K562 (cell line): Measurements from ENCODE around the gene GALNT16. TPM values are rescaled to one million over a fixed set of nuclear protein-coding genes. Genes with fewer than 3 reads are reported as not detected.

Experiments used
- SIRT6 ChIP-seq: IDR thresholded peaks from one replicate; pipeline ENCODE4 v1.6.1; 2012; ENCODE audit warnings: low read depth, mild to moderate bottlenecking, control low read depth, inconsistent platforms, low read length, moderate library complexity
- TEAD4 ChIP-seq, 2 experiments: sonication (generic) in 1 of 2; formaldehyde crosslinking in 1 of 2; IDR thresholded peaks; 2 replicates each; pipeline versions ENCODE4 v1.6.1 to v1.8.0; 2012 to 2022; ENCODE audit warnings: borderline replicate concordance in 1 of 2, inconsistent platforms in 1 of 2, low read length in 1 of 2, mild to moderate bottlenecking in 1 of 2, missing genetic modification reagents in 1 of 2
- ZNF124 ChIP-seq: sonication (generic); formaldehyde crosslinking; IDR thresholded peaks from 2 replicates; pipeline ENCODE4 v1.8.1; 2022; ENCODE audit warnings: missing genetic modification reagents
- polyA plus RNA-seq, 8 experiments: library from polyadenylated mRNA; depleted of rRNA in 4 of 8; stranded (reverse) in 5 of 8; unstranded in 3 of 8; fragments of >200 nt; fragmentation: Nextera tagmentation in 2 of 8; fragmentation: Illumina TruSeq in 1 of 8; extraction: Ambion mirVana in 2 of 8; extraction: Trizol in 1 of 8; gene quantifications; 2 replicates each; pipeline versions ENCODE4 v1.2.1 to v1.2.3, GENCODE V29; 2011 to 2014; ENCODE audit warnings: inconsistent platforms in 1 of 8, missing spikeins in 1 of 8
- total RNA-seq, 7 experiments: library from RNA; depleted of rRNA in 6 of 7; stranded (reverse); fragments of >200 nt in 6 of 7; fragmentation: Illumina TruSeq in 2 of 7; extraction: Trizol in 2 of 7; gene quantifications; 2 replicates each; pipeline versions ENCODE4 v1.2.1 to v1.2.3, GENCODE V29; 2011 to 2021; ENCODE audit warnings: low replicate concordance in 1 of 7

Gene GALNT16
- total and polyA plus RNA-seq, 9 of the 15 experiments (the other 6 are each of a cell fraction or from before 2014, with no cell fraction given): not detected

DNA sequence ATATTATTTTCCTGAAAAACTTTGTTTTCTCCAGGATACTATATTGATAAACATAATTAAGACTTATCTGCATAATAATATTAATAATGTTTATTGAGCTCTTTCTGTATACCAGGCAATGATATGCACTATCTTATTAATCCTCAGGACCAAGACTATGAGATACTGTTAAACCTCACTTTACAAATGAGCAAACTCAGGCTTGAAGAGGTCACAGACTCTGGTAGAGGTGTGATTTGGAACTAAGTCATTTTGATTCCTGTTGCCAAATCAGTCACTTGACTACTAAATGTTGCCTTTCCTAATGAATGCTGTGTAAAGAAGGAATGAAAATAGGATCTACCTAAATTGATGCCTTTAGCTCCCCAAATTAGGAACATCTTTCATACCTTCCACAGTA, 145.8 kb downstream of the GALNT16 start (continued):
- TF ChIP-seq TEAD4 (IDR thresholded peaks at IDR 0.05; ENCODE audit: low read length): no peak
- no peak for TF ChIP-seq TEAD4 (CRISPR knock-in tag; IDR thresholded peaks at IDR 0.05; ENCODE audit: borderline replicate concordance)
- no peak for TF ChIP-seq SIRT6
- no peak for TF ChIP-seq ZNF124 (CRISPR knock-in tag)

Other genes with a start within 250 kb of the GALNT16 start
- 7.5 and 8.1 TPM in 2 replicates for gene DCAF5, start 107.0 kb upstream of the GALNT16 start, total RNA-seq (2014; rRNA removed)
- 11.3 and 12.7 TPM in 2 replicates for gene DCAF5, start 107.0 kb upstream of the GALNT16 start, total RNA-seq (2014; rRNA removed; fragmentation: Illumina TruSeq; extraction: Trizol)
- 12.5 and 13.2 TPM in 2 replicates for gene DCAF5, start 107.0 kb upstream of the GALNT16 start, total RNA-seq (2015; rRNA removed; fragmentation: Illumina TruSeq; extraction: Trizol)
- 16.9 and 20.2 TPM in 2 replicates for gene DCAF5, start 107.0 kb upstream of the GALNT16 start, total RNA-seq (2021)
- 24.1 and 26.3 TPM in 2 replicates for gene DCAF5, start 107.0 kb upstream of the GALNT16 start, polyA plus RNA-seq (2011; rRNA removed)
- gene DCAF5, start 107.0 kb upstream of the GALNT16 start, polyA plus RNA-seq (2014; fragmentation: Illumina TruSeq; extraction: Trizol): 21.8 and 23.6 TPM in 2 replicates
- 1 to 10 TPM; 5.6 to 9.1 TPM for gene DCAF5, start 107.0 kb upstream of the GALNT16 start, polyA plus RNA-seq (2014; fragmentation: Nextera tagmentation; extraction: Ambion mirVana)
- gene DCAF5, start 107.0 kb upstream of the GALNT16 start, polyA plus RNA-seq (2014; rRNA removed): 13.7 and 15.1 TPM in 2 replicates
- gene EXD2, start 68.7 kb upstream of the GALNT16 start, total RNA-seq (2014; rRNA removed): 3.0 and 4.6 TPM in 2 replicates
- gene EXD2, start 68.7 kb upstream of the GALNT16 start, total RNA-seq (2014; rRNA removed; fragmentation: Illumina TruSeq; extraction: Trizol): 3.2 and 3.9 TPM in 2 replicates
- gene EXD2, start 68.7 kb upstream of the GALNT16 start, total RNA-seq (2015; rRNA removed; fragmentation: Illumina TruSeq; extraction: Trizol): 4.5 and 4.7 TPM in 2 replicates
- 5.0 and 6.1 TPM in 2 replicates for gene EXD2, start 68.7 kb upstream of the GALNT16 start, total RNA-seq (2021)
- 7.5 and 8.4 TPM in 2 replicates for gene EXD2, start 68.7 kb upstream of the GALNT16 start, polyA plus RNA-seq (2011; rRNA removed)
- 4.6 and 4.8 TPM in 2 replicates for gene EXD2, start 68.7 kb upstream of the GALNT16 start, polyA plus RNA-seq (2014; fragmentation: Illumina TruSeq; extraction: Trizol)
- gene EXD2, start 68.7 kb upstream of the GALNT16 start, polyA plus RNA-seq (2014; fragmentation: Nextera tagmentation; extraction: Ambion mirVana): 1 to 10 TPM; 1.6 TPM
- 3.7 and 4.5 TPM in 2 replicates for gene EXD2, start 68.7 kb upstream of the GALNT16 start, polyA plus RNA-seq (2014; rRNA removed)
- 78.2 and 162 TPM in 2 replicates for gene ERH, start 138.1 kb downstream of the GALNT16 start, total RNA-seq (2014; rRNA removed)
- 245 and 297 TPM in 2 replicates for gene ERH, start 138.1 kb downstream of the GALNT16 start, total RNA-seq (2014; rRNA removed; fragmentation: Illumina TruSeq; extraction: Trizol)
- gene ERH, start 138.1 kb downstream of the GALNT16 start, total RNA-seq (2015; rRNA removed; fragmentation: Illumina TruSeq; extraction: Trizol): 236 and 260 TPM in 2 replicates
- gene ERH, start 138.1 kb downstream of the GALNT16 start, total RNA-seq (2021): 247 and 250 TPM in 2 replicates
- gene ERH, start 138.1 kb downstream of the GALNT16 start, polyA plus RNA-seq (2011; rRNA removed): 213 and 281 TPM in 2 replicates
- gene ERH, start 138.1 kb downstream of the GALNT16 start, polyA plus RNA-seq (2014; fragmentation: Illumina TruSeq; extraction: Trizol): 228 and 255 TPM in 2 replicates
- 100 to 1,000 TPM; 292 to 474 TPM for gene ERH, start 138.1 kb downstream of the GALNT16 start, polyA plus RNA-seq (2014; fragmentation: Nextera tagmentation; extraction: Ambion mirVana)
- gene ERH, start 138.1 kb downstream of the GALNT16 start, polyA plus RNA-seq (2014; rRNA removed): 207 and 239 TPM in 2 replicates
- 26.7 and 31.1 TPM in 2 replicates for gene SLC39A9, start 138.5 kb downstream of the GALNT16 start, total RNA-seq (2014; rRNA removed)
- gene SLC39A9, start 138.5 kb downstream of the GALNT16 start, total RNA-seq (2014; rRNA removed; fragmentation: Illumina TruSeq; extraction: Trizol): 46.4 and 52.8 TPM in 2 replicates
- 44.6 and 47.1 TPM in 2 replicates for gene SLC39A9, start 138.5 kb downstream of the GALNT16 start, total RNA-seq (2015; rRNA removed; fragmentation: Illumina TruSeq; extraction: Trizol)
- 40.2 and 41.4 TPM in 2 replicates for gene SLC39A9, start 138.5 kb downstream of the GALNT16 start, total RNA-seq (2021)
- 66.0 and 66.9 TPM in 2 replicates for gene SLC39A9, start 138.5 kb downstream of the GALNT16 start, polyA plus RNA-seq (2011; rRNA removed)
- gene SLC39A9, start 138.5 kb downstream of the GALNT16 start, polyA plus RNA-seq (2014; fragmentation: Illumina TruSeq; extraction: Trizol): 28.3 and 32.5 TPM in 2 replicates
- 10 to 100 TPM; 18.4 to 24.0 TPM for gene SLC39A9, start 138.5 kb downstream of the GALNT16 start, polyA plus RNA-seq (2014; fragmentation: Nextera tagmentation; extraction: Ambion mirVana)
- 23.0 and 23.7 TPM in 2 replicates for gene SLC39A9, start 138.5 kb downstream of the GALNT16 start, polyA plus RNA-seq (2014; rRNA removed)
- not detected in 2 replicates for gene PLEKHD1, start 224.6 kb downstream of the GALNT16 start, total RNA-seq (2014; rRNA removed)
- not detected in 2 replicates for gene PLEKHD1, start 224.6 kb downstream of the GALNT16 start, total RNA-seq (2014; rRNA removed; fragmentation: Illumina TruSeq; extraction: Trizol)
- gene PLEKHD1, start 224.6 kb downstream of the GALNT16 start, total RNA-seq (2015; rRNA removed; fragmentation: Illumina TruSeq; extraction: Trizol): not detected in 2 replicates
- gene PLEKHD1, start 224.6 kb downstream of the GALNT16 start, total RNA-seq (2021): not detected in 2 replicates
- gene PLEKHD1, start 224.6 kb downstream of the GALNT16 start, polyA plus RNA-seq (2011; rRNA removed): not detected in 2 replicates
- not detected in 2 replicates for gene PLEKHD1, start 224.6 kb downstream of the GALNT16 start, polyA plus RNA-seq (2014; fragmentation: Illumina TruSeq; extraction: Trizol)
- gene PLEKHD1, start 224.6 kb downstream of the GALNT16 start, polyA plus RNA-seq (2014; fragmentation: Nextera tagmentation; extraction: Ambion mirVana): not detected
- gene PLEKHD1, start 224.6 kb downstream of the GALNT16 start, polyA plus RNA-seq (2014; rRNA removed): not detected in 2 replicates